Activated T-cell treated with anti-CD3 and anti-CD28 coated beads for 24 hours (primary cell): ENCODE measurements around the gene ADAMTS10.
"Not testable (repeated sequence)": the region's sequence is repeated elsewhere in the genome, so short reads cannot be mapped to it uniquely, and the experiment has no call there.

Experiments
- DNase-seq: peaks from one replicate; pipeline ENCODE4 v3.0.0-alpha.2; 2020; ENCODE audit warnings: low read depth

ADAMTS10 gene

GRCh38 chr19:8561075-8561764 lies 49.3 kb downstream of the ADAMTS10 start:
- DNase-seq: no peak

GRCh38 chr19:8558325-8558724 lies 52.2 kb downstream of the ADAMTS10 start:
- DNase-seq: no peak

GRCh38 chr19:8557642-8558238 lies 52.8 kb downstream of the ADAMTS10 start:
- DNase-seq: no peak

GRCh38 chr19:8553729-8554128 lies 56.8 kb downstream of the ADAMTS10 start:
- DNase-seq: not testable (repeated sequence)

- DNase-seq: no peak
Observed at GRCh38 chr19:8552810-8553209, 57.7 kb downstream of the ADAMTS10 start.

- DNase-seq: no peak
Observed at GRCh38 chr19:8550070-8550469, 60.4 kb downstream of the ADAMTS10 start.

- no peak for DNase-seq
Observed at GRCh38 chr19:8545743-8546142, 64.8 kb downstream of the ADAMTS10 start.

- no peak for DNase-seq
Observed at GRCh38 chr19:8544168-8544567, 66.3 kb downstream of the ADAMTS10 start.

- no peak for DNase-seq
Observed at GRCh38 chr19:8539621-8540149, 70.8 kb downstream of the ADAMTS10 start.

- no peak for DNase-seq
Observed at GRCh38 chr19:8537099-8537498, 73.4 kb downstream of the ADAMTS10 start.

- DNase-seq: no peak
Observed at GRCh38 chr19:8536282-8536681, 74.2 kb downstream of the ADAMTS10 start.

GRCh38 chr19:8532225-8532624 lies 78.3 kb downstream of the ADAMTS10 start:
- DNase-seq: no peak

GRCh38 chr19:8531470-8531869 lies 79.0 kb downstream of the ADAMTS10 start:
- no peak for DNase-seq
